GM19324 (cell line): ENCODE measurements around the gene LSM7.

ENCODE experiments used
- ATAC-seq: cut with Tn5 transposase; IDR thresholded peaks from one replicate; pipeline ENCODE4 v1.9.1; 2021; ENCODE audit warnings: mild to moderate bottlenecking, moderate library complexity; ENCODE audit not compliant: unreplicated experiment, low FRiP score

LSM7 gene

DNA sequence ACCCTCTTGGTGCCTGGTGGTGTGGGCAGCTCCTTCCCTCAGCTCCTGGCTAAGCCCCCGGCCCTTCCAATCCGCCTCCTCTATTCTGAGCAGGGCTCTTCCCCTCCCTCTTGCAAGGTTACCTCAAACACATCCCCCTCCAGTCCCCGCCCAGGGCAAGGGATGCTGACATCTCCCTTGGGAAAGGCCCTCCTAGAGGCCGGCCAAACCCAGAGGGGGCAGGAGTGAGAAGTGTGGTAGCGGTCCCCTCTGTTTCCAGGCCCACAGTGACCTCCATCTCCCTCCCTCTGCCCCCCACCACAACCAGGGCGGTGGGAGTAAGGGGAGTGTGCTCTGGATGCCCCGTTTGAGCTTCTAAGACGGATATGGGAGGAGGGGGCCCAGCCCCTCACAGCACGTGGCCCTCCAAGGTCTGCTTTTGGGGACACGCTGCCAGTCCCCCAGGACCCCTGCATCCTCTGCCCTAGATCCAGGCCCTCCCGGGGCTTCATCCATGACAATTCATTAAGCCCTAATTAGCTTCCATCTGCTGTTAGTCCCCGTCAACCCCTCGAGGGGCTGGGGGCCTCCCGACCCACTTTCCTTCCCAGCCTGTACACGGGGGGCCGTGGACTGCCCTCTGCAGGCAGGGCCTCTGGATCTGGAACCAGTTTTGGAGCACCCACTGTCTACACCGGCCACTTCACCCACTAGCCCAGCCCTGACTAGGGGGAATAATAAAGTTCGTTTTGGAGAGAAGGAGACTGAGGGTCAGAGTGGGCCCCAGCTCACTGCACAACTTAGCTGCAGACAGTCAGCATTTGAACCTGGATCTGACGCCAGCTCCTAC is 22.7 kb downstream of the LSM7 start:
- ATAC-seq, result no peak

DNA sequence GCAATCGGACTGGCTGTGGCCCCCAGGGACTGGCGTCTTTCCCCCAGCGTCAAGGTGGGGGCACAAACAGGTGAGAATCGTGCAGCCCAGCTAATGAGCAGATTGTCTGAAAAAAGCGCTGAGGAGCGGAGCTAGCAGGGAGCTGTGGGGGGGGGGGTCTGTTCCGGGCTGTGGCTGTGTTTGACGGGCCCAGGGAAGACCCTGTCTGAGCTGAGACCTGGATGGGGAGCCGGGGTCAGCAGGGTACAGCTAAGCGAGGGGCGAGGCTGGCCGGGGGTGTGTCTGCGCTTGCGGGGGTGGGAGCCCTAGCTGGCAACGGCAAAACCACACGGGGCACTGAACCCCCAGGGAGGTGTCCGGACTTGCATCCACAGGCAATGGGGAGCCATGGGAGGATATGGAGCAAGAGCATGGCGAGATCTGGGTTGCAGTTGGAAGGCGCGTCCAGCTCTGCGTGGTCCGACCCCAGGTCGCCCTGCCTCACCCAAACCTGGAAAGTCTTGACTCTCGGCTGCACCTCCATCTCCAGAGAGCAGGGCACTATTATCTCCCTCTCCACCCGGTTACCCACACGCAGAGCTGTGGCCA is 25.1 kb downstream of the LSM7 start:
- no peak for ATAC-seq

DNA sequence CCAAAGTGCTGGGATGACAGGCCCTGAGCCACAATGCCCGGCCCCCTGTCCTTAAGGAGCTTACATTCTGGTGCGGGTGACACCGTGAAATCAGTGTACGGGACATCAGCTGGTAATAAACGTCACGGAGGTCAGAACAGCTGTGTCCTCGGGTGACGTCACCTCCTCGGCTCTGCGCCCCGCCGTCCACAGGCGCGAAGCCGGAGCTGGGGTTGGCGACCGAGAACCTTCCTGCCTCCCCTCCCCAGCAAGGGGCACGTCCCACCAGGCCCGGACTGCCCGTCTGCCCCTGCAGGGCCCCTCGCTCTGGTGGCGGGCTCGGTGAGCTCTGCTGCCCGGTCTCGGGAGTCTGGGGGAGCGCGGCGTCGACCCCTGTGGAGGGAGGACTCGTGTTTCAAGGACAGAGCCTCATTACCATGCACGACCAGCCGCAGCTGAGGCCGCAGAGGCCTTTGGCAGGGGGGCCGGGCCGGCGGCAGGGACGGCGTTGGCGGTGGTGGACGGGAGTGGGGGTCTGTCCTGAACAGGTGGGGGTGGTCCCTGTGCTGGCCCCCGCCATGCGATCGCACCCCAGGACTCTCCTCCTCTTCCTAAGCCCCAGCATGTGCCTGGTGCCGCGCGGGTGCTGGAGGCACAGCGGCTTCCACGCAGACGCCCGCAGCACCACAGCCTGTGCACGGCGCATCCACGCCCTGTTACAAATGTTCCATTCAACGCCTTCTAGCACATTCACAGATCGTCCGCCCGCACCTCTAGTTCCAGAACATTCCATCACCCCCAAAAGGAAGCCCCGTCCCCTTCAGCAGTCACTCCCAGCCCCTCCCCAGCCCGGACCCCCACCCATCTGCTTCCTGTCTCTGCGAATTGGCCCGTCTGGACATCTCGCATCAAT is 25.8 kb downstream of the LSM7 start:
- ATAC-seq, result no peak

DNA sequence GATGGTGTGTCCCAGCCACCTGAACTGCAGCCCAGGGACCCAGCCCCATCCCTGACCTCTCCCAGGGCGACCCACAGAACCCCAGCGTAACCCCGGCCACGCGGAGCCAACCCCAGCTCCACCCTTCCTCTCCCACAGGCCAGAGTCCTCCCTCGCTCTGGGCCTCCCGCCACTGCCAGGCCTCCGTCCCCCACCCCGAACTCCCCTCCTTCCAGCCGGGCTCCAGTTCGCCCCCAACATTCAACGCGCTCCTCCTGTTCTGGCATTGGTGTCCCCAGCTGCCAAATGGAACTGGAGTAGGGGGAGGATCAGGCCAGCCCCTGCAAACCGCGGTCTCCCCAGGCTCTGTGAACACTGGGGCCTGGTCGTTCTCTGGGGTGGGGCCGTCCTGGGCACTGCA is 27.9 kb downstream of the LSM7 start:
- ATAC-seq, result no peak

DNA sequence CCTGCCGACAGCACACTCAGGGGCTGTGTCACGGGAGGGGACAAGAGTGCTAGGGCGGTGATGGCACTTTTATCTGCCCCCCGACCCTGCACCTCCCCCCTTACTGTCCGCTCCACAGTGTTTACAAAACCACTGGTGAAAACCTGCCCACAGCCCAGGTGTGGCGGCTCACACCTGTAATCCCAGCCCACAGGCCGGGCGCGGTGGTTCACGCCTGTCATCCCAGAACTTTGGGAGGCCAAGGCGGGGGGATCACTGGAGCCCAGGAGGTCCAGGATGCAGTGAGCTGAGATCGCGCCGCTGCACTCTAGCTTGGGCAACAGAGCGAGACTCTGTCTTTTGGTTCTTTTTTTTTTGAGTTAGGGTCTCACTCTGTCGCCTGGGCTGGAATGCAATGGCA is 32.2 kb downstream of the LSM7 start:
- ATAC-seq, result no peak

DNA sequence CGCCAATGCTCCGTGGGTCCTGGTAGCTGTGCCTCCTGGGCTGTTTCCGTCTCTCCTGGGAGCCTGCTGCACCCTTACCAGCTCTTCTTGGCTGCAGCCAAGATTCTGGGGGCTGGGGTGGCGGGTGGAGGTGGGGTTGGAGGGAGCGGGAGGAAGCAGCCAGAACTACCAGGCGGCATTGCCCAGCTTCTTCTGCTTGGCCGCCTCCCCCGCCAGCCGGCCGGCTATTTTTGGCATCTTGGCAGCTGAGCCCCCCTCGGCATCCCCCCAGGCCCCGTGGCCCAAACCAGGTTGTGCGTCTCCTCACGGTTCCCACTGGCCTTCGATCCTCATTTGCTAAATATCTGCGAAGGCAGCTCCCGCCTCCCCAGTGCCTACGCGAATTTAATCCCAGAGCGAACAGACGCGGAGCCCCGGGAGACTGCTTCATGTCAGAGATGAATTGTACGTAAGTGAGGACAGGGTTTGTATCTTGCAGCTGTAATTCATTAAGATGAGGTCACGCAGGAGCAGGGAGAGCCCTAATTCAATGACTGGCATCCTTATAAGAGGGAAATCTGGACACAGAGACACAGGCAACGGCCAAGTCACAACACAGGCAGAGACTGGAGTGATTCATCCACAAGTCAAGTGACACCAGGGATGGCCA is 33.6 kb downstream of the LSM7 start:
- no peak for ATAC-seq

DNA sequence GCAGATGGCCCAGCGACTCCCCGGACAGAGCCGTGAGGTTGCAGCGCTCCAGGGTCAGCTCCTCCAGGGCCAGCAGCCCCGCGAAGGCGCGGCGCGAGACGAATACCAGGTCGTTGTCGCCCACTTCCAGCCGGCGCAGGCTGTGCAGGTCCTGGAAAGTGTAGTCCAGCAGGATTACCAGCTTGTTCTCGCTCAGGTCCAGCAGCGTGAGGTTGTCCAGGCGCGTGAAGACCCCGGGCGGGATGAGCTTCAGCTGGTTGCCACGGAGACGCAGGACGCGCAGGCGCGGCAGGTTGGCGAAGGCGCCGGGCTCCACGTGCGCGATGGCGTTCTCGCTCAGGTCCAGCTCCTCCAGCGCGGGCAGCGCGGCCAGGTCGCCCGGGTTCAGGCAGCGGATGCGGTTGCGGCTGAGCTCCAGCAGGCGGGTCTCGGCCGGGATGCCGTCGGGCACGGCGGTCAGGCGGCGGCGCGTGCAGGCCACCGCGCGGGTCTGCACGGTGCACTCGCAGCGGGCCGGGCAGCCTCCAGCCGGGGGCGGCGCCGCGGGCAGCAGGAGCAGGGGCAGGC is 37.1 kb downstream of the LSM7 start:
- no peak for ATAC-seq

DNA sequence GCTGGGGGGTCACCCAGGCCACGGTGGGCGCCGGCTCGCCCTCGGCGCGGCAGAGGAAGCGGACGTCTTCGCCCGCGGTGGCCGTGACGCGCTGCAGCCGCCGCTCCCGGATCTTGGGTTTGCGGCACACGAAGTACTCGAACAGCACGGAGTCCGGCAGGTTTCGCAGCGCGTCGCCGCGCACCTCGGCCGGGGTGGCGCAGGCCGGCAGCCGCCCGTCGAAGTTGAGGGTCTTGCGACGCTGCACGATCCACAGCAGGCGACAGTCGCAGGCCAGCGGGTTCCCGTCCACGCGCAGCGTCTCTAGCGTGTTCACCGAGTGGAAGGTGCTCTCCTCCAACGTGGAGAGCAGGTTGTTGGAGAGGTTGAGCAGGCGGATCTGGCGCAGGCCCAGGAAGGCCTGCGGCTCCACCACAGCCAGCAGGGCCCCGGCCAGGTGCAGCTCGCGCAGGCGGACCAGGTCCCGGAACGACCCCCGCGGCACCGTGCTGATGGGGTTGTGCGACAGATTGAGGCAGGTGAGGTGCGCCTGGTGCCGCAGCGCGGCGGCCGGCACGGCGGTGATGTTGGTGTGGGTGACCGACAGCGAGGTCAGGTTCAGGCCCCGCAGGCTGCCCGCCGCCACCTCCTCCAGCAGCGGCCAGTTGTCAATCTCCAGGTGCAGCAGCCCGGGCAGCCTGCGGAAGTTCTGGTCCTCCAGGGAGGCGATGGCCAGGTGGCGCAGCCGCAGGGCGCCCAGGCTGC is 37.8 kb downstream of the LSM7 start:
- no peak for ATAC-seq

DNA sequence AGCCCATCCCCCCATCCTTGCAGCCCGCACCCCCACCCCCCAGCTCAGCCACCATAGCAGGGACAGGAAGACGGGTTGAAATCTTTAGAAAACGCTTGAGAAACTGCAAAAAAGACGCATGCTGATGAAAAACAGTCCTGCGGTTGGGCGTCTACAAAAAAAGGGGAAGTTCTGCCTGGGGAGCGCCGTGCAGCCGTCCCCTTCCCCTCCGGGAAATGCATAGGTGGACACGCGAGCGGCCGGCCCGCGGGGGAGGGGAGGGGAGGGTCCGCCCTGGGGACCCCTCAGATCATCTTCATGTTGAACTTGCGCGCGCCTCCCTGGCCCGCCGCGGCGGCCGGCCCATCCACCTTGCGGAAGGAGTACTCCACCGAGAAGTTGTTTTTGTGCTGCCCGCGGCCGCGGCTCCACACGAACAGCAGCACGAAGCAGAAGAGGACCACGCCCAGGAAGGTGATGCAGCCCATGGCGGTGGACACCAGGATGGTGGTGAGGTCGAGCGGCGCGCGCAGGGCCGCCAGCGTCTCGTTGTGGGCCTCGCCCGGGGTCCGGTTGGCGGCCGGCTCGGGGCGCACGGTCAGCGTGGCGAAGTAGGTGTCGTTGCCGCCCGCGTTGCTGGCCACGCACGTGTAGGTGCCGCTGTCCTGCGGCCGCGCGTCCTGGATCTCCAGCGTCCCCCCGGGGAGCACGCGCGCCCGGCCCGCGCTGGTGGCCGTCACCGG is 38.5 kb downstream of the LSM7 start:
- ATAC-seq, result no peak

DNA sequence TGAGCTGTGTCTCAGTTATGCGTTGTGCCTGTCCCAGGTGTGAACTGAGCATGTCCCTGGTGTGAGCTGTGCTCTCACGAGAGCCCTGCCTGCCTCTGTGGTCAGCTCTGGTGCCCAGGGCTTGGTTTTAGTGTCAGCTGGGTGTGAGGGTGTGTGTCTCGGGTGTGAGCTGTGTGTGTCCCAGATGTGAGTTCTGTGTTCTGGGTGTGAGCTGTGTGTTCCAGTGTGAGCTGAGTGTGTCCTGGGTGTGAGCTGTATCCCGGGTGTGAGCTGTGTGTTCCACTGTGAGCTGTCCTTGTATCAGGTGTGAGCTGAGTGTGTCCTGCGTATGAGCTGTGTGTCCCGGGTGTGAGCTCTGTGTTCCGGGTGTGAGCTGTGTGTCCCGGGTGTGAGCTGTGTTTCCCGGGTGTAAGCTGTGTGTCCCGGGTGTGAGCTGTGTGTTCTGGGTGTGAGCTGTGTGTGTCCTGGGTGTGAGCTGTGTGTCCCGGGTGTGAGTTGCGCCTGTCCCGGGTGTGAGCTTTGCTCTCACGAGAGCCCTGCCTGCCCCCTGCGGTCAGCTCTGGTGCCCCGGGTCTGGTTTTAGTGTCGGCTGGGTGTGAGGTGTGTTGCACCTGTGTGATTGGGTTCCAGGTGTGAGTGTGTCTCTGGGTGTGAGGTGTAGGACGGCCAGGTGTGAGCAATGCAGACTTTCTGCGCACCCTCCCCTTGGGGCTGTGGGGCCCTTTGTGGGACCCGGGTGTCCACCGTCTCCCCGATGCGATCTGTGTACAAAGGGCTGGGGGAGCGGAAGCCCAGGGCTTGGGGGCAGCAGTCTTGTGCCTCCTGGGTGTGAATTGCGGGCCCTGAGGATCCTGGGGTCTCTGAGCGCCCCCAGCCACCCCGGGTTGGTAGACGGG is 39.3 kb downstream of the LSM7 start:
- no peak for ATAC-seq

DNA sequence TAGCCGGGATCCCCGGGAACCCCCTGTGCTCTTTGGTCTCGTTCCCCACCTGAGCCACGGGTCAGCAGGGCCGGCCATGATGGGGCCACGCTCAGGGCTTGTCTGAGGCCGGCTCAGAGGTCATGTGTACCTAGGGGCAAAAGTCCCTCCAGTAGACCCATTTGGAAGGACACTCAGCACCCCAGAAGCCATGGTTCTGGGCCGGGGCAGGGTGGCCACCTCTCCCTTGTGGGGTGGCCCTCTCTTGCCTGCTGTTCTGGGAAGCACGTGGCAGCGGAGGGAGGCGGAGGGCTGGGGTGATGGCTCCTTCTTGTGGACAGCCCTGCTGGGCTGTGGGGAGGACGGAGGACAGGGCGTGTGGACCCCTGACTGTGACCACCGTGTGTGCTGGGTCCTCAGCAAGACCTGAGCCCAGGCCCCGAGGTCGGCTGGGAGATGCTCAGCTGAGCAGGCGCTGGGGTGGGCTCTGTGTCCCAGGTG is 40.0 kb downstream of the LSM7 start:
- ATAC-seq, result no peak

DNA sequence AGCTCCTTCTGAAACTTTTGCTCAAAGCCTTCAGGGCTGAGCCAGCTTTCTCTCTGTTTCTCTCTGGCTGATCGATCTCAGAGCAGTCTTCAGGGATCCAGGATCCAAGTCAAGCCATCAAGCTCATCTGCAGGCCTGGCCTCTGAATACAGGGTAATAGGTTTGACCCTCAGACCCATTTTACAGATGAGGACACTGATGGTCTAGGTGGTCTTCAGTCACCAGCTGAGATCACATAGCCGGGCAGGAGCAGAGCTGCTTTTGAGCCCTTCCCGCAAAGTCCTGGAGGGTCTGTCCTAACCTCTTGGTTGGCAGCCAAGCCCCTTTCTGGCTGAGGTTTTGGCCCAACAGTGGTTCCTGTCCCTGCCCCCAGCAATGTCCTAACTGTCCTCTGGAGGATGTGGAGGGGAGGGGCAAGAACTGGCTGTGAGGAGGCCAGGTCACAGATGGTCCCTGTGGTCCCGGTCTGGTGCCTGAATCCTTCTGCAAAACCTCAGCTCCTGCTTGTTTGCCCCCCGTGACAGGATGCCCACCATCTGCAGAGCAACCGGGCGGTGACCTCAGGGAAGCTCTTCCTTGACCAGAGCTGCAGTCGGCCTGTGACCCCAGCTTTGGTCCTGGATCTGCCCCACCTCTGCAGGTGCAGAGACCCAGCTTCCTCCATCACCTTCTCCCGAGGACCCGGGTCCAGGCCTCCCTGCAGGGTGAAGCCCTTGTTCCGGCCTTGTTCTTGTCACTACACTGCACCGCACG is 40.6 kb downstream of the LSM7 start:
- ATAC-seq, result no peak

DNA sequence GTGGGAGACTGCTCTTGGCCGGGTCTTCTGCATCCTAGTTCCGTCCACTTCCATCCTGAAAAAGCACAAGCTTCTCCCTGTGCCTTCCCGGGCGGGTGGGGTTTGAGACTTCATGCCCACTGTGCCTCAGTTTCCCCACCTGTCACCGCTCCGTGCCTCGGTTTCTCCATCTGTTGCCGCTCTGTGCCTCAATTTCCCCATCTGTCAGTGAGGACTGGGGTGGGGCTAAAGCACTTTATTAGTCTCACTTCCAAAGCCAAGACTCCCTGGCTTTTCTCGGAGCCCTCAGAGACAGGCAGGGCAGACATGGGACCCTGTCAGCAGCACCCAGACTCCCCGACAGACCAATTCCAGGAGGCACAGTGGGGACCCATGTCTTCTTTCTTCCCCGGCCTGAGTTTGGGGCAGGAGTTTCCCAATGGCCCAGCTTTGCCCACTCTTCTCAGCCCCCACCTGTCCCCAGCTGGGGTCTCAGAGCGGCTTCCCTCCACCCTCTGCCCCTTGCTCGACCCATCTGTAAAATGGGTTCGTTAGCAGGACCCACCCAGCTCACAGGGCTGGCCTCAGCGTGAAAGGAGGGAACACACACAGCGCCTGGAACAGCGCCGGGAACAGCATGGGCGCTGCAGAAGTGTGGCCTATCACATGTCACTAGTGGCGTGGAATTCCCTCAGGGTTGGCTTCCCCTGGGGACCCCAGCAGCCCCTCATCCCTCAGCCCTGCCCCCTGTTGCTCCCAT is 41.8 kb downstream of the LSM7 start:
- no peak for ATAC-seq

DNA sequence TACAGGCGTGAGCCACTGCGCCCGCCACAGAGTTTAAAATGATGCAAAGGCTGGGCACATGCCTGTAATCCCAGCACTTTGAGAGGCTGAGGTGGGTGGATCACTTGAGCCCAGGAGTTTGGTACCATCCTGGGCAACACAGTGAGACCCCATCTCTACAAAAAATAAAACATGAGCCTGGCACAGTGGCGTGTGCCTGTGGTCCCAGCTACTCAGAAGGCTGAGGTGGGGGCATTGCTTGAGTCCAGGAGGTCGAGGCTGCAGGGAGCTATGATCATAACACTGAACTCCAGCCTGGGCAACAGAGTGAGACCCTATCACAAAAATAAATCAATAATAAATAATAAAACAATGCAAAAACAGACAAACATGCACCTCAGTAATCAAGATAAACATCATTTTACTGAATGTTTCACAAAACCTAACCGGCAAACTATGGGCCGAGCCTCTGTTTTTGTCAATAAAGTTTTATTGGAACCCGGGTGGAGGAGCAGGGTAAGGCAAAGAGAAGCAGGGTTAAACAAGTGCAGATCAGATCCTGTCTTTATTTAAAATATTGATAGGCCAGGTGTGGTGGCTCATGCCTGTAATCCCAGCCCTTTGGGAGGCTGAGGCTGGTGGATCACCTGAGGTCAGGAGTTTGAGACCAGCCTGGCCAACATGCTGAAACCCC is 44.4 kb downstream of the LSM7 start:
- ATAC-seq, result no peak

DNA sequence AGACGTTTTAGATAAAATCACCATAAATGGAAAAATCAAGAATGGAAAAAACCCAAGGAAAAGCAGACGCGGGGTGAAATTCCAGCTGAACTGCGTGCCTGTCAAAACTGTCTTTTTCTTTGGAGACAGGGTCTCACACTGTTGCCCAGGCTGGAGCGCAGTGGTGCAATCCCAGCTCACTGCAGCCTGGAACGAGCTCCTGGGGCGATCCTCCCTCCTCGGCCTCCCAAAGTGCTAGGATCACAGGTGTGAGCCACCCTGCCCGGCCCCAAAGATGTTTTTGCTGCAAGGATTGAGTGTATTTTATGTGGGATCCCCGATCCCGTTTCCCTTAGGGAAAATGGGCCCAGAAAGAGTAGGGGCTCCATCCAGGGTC is 45.5 kb downstream of the LSM7 start:
- ATAC-seq, result no peak
